NCI-H187 (cell line): ENCODE data around the gene ZER1.
"Not testable (repeated sequence)": the region's sequence is repeated elsewhere in the genome, so short reads cannot be mapped to it uniquely, and the experiment has no call there.

Experiments
- DNase-seq, 2 experiments: peaks; one replicate each; lab custom pipeline; 2025; lab: John Stamatoyannopoulos, UW

Gene ZER1

GRCh38 chr9:128715436-128715750 lies 56.3 kb downstream of the ZER1 start:
- DNase-seq = no peak

DNA sequence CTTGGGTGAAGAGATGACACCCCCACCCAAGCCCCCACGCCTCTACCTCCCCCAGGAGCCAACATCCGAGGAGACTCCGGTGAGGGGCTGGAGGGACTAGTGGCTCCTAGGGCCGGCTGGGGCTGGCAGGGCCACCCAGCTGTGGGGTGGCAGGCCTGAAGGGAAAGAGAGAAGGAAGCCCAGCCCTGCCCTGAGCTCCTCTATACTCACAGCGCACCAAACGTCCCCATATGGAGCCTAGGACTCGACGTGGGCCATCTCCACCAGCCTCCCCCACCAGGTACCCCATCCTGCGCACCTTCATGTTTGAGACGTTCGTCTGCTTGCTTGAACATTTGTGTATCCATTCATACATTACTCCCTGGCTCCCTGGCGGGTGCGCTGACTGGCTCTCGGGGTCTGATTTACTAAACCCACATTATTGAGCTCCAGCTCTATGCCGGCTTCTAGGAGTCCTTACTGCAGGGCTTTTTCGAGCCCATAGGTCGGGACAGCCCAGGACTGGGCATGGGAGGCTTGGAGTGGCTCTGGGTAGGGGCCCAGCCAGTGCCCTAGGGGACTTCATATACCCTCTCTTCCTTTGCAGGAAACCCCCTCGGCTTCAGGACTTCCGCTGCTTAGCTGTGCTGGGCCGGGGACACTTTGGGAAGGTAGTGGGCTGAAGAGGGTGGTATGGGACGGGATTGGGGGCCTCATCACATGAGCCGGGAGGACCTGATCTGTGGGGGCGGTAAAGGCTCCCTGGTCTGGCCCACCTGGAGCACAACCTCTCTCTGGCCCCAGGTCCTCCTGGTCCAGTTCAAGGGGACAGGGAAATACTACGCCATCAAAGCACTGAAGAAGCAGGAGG lies 56.9 kb downstream of the ZER1 start:
- no peak for DNase-seq

GRCh38 chr9:128713941-128714573 lies 57.7 kb downstream of the ZER1 start:
- DNase-seq = no peak

GRCh38 chr9:128713411-128713780 lies 58.3 kb downstream of the ZER1 start:
- DNase-seq = no peak

GRCh38 chr9:128712451-128713410 lies 59.0 kb downstream of the ZER1 start:
- DNase-seq = no peak

DNA sequence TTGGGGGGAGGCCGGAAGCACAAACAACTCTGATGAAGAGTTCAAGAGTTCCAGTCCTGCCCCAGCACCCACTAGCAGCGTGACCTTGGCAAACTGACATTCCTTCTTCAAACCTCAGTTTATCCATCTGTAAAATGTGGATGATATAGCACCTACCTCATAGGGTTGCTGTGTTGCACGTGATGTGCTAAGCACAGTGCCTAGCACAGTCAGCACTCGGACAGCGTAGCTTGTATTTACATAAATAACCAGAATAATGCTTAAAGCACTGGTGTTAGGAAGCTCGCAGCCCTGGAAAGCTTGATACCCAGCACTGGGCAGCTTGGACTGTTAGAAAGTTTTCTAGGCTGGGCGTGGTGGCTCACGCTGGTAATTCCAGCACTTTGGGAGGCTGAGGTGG lies 64.3 kb downstream of the ZER1 start:
- no peak for DNase-seq

DNA sequence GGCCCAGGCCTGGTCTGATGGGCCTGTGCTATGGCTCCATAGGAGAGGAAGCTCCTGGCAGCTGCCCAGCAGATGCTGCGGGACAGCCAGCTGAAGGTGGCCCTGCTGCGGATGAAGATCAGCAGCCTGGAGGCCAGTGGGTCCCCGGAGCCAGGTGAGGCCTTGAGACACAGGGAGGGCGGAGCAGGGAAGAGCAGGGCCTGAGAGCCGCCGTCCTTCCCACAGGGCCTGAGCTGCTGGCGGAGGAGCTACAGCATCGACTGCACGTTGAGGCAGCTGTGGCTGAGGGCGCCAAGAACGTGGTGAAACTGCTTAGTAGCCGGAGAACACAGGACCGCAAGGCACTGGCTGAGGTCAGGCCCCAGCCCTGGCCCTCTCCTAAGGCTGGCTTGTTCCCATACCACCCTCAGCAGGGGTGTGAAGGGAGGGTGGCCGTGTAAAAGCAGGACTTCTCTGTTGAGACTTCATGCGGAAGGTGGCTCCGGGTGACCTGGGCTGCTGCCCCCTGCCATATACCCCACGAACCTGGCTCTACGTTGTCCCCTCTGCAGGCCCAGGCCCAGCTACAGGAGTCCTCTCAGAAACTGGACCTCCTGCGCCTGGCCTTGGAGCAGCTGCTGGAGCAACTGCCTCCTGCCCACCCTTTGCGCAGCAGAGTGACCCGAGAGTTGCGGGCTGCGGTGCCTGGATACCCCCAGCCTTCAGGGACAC lies 64.9 kb downstream of the ZER1 start:
- DNase-seq = no peak

GRCh38 chr9:128706045-128706444 lies 65.7 kb downstream of the ZER1 start:
- DNase-seq = no peak

GRCh38 chr9:128705051-128705965 lies 66.4 kb downstream of the ZER1 start:
- no peak for DNase-seq

GRCh38 chr9:128704356-128704670 lies 67.4 kb downstream of the ZER1 start:
- no peak for DNase-seq

DNA sequence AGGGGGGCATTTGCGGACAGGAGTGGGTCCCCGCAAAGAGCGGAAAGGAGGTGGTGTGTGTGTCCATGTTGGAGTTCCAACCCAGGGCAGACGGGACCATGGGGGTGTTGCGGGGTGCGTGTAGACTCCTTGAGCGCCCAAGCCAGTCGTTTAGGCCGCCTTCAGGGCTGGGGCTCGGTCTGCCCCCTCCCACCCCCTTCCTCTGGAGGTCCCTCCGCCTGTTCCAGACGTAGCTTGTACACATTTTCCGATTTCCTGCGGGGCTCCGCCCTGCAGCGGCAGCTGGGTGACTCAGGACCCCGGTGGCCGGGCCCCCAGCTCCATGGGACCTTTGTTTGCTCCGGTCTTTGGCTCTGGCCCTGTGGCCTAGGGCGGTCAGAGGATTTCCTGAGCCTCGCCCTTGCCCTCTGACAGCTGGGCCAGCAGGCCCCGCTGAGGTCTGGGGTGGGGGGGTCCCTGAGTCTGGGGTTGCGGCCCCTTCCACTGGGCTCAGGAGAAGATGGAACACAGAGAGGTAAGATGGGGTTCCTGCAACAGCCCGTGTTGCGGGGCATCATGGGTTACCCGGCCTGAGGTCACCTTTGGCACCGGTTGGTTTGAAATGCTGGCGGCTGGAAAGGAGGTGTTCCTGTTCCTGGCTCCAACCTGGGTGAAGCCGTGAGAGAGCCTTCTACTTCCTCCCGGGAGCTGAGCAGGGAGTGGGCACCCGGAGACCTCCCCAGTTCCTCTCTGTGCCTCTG lies 67.9 kb downstream of the ZER1 start:
- DNase-seq = no peak

- DNase-seq = no peak
Measured at GRCh38 chr9:128702949-128703615, 68.6 kb downstream of the ZER1 start.

DNA sequence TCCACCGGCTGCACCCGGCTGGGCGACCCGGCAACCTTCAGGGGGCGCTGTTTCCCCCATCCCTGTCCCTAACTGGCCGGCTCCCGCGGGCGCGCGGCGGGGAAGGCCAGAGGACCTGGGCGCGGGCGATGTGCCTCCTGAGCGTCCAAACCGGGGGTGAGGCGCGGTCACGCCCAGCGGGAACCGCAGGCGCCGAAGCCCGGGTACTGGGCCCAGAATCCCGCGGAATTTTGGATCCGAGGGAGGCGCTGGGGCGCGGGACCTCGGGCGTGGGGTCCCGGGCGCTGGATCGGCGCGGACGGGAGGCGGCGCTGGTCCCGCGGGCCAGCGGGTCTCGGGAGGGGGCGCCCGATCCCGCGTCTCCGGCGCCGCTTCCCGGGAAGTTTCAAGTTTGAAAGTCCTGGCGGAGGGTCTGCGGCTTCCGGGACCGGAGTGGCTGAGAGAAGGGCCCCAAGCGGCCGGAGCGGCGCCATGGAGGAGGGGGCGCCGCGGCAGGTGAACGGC lies 69.2 kb downstream of the ZER1 start, which contains the start of gene PKN3:
Gene PKN3 (plus strand): TSS at position 59 of the 504 bp plus-strand sequence. CDS start 413 bp downstream, at position 472.
- DNase-seq = peak in 1 of 2 experiments; percentile 21

GRCh38 chr9:128701227-128701854 lies 70.4 kb downstream of the ZER1 start:
- DNase-seq = no peak

- DNase-seq = not testable (repeated sequence)
Measured at GRCh38 chr9:128699096-128699795, 72.5 kb downstream of the ZER1 start.

- DNase-seq = no peak
Measured at GRCh38 chr9:128696923-128697707, 74.6 kb downstream of the ZER1 start.

- no peak for DNase-seq
Measured at GRCh38 chr9:128694344-128694743, 77.4 kb downstream of the ZER1 start.
